Upper lobe of right lung (tissue), 1 donor: ENCODE results near the gene TMEM100. TPM values are rescaled to one million over a fixed set of nuclear protein-coding genes. Genes with fewer than 3 reads are reported as not detected.
A peak's percentile ranks its signal among the peaks of the same experiment; 100 is the strongest.

Source experiments
- ATAC-seq: fragments of 200-7000 bp; cut with Tn5 transposase; one replicate; pipeline ENCODE4 v1.9.1; 2020; ENCODE audit warnings: mild to moderate bottlenecking, moderate library complexity
- DNase-seq: peaks from one replicate; pipeline ENCODE4 v3.0.0-alpha.2; 2020
- H3K27ac ChIP-seq: fragments of 200-600 bp; one replicate; pipeline ENCODE4 v1.8.0; 2022
- H3K27me3 ChIP-seq: fragments of 200-600 bp; one replicate; pipeline ENCODE4 v1.8.0; 2022; ENCODE audit warnings: mild to moderate bottlenecking
- H3K36me3 ChIP-seq: fragments of 200-600 bp; one replicate; pipeline ENCODE4 v1.8.0; 2022
- H3K4me1 ChIP-seq: fragments of 200-600 bp; one replicate; pipeline ENCODE4 v1.8.0; 2022
- H3K4me3 ChIP-seq: fragments of 200-600 bp; one replicate; pipeline ENCODE4 v1.8.0; 2022; ENCODE audit warnings: mild to moderate bottlenecking
- H3K9me3 ChIP-seq: fragments of 200-600 bp; one replicate; pipeline ENCODE4 v1.8.0; 2022
- CTCF ChIP-seq: fragments of 200-600 bp; IDR thresholded peaks from one replicate; pipeline ENCODE4 v1.8.0; 2022; ENCODE audit warnings: antibody characterized with exemption
- intact Hi-C: fragments of 100-400 bp; cut with DNase I; formaldehyde crosslinking; loops from one replicate; pipeline ENCODE4 v1.11.0; 2022
- total RNA-seq: library from RNA; stranded (reverse); fragmentation: NEBNext Ultra II Directional; extraction: Animal tissue kit (Norgen Biotek cat#: 25700); gene quantifications from one replicate; pipeline ENCODE4 v1.2.1, GENCODE V29; 2021
- donor health status: DM: no; HTN: yes; CAD: no; lungs with severe emphysema.

Gene TMEM100
- total RNA-seq, 1 donor from 2014 or later, result 279 TPM

- H3K9me3 ChIP-seq, result no peaks in the 10 kb centered on the region
- no peak overlapping the region for H3K4me3 ChIP-seq
- intact Hi-C loops, result no loop called here
- no peak for DNase-seq
- ATAC-seq, result no peak
- H3K27me3 ChIP-seq, result no peaks in the 10 kb centered on the region
- no peak for TF ChIP-seq CTCF
- H3K4me1 ChIP-seq, result no peaks in the 10 kb centered on the region
- no peak overlapping the region for H3K27ac ChIP-seq
- H3K36me3 ChIP-seq, result no peaks in the 10 kb centered on the region
Measured at GRCh38 chr17:55705847-55706246, 16.8 kb downstream of the TMEM100 start.

GRCh38 chr17:55704401-55704800 is 18.3 kb downstream of the TMEM100 start:
- Histone ChIP-seq H3K27ac (no peak overlapping the region), H3K36me3 (no peaks in the 10 kb centered on the region), H3K27me3 (no peaks in the 10 kb centered on the region), H3K4me1 (no peaks in the 10 kb centered on the region), H3K4me3 (no peak overlapping the region), H3K9me3 (no peaks in the 10 kb centered on the region)
- ATAC-seq (no peak), DNase-seq (no peak)
- no peak for TF ChIP-seq CTCF
- intact Hi-C loops, result no loop called here

GRCh38 chr17:55702150-55702549 is 20.5 kb downstream of the TMEM100 start:
- no peak for ATAC-seq
- no peaks in the 10 kb centered on the region for H3K4me1 ChIP-seq
- no peak overlapping the region for H3K4me3 ChIP-seq
- TF ChIP-seq CTCF, result no peak
- DNase-seq, result no peak
- H3K27me3 ChIP-seq, result no peaks in the 10 kb centered on the region
- no peaks in the 10 kb centered on the region for H3K36me3 ChIP-seq
- intact Hi-C loops, result no loop called here
- no peak overlapping the region for H3K27ac ChIP-seq
- no peaks in the 10 kb centered on the region for H3K9me3 ChIP-seq

- no peaks in the 10 kb centered on the region for H3K27me3 ChIP-seq
- DNase-seq (no peak), ATAC-seq (peak; percentile 24)
- no peak overlapping the region for H3K4me3 ChIP-seq
- intact Hi-C loops, result no loop called here
- no peaks in the 10 kb centered on the region for H3K36me3 ChIP-seq
- H3K4me1 ChIP-seq, result peaks cover 8% of the 10 kb centered on the region
- no peak for TF ChIP-seq CTCF
- H3K27ac ChIP-seq, result no peak overlapping the region
- H3K9me3 ChIP-seq, result no peaks in the 10 kb centered on the region
Measured at GRCh38 chr17:55699181-55699860, 23.3 kb downstream of the TMEM100 start.

- peak overlapping the region; percentile 51 for H3K27ac ChIP-seq
- intact Hi-C loops, result no loop called here
- H3K4me3 ChIP-seq, result no peak overlapping the region
- H3K27me3 ChIP-seq, result no peaks in the 10 kb centered on the region
- no peaks in the 10 kb centered on the region for H3K9me3 ChIP-seq
- H3K4me1 ChIP-seq, result peaks cover 23% of the 10 kb centered on the region
- ATAC-seq (no peak), DNase-seq (no peak)
- no peak for TF ChIP-seq CTCF
- H3K36me3 ChIP-seq, result no peaks in the 10 kb centered on the region
Measured at GRCh38 chr17:55694286-55694910, 28.3 kb downstream of the TMEM100 start.
